H7 (cell line): ENCODE data around the gene PPL. TPM values are rescaled to one million over a fixed set of nuclear protein-coding genes. Genes with fewer than 3 reads are reported as not detected.
A peak's percentile ranks its signal among the peaks of the same experiment; 100 is the strongest.
"Not testable (repeated sequence)": the region's sequence is repeated elsewhere in the genome, so short reads cannot be mapped to it uniquely, and the experiment has no call there.

ENCODE experiments used
- DNase-seq: peaks from one replicate; pipeline ENCODE4 v3.0.0; 2012
- H3K27me3 ChIP-seq: 2 replicates; pipeline ENCODE4 v1.6.0; 2011; ENCODE audit warnings: mild to moderate bottlenecking, low read length; ENCODE audit not compliant: control insufficient read depth, insufficient read depth
- H3K36me3 ChIP-seq: replicated peaks from 2 replicates; pipeline ENCODE4 v1.5.1; 2011; ENCODE audit warnings: low read length; ENCODE audit not compliant: control insufficient read depth, insufficient read depth
- H3K4me3 ChIP-seq: 2 replicates; pipeline ENCODE4 v1.5.1; 2011; ENCODE audit warnings: low read depth, mild to moderate bottlenecking, control low read depth, low read length, moderate library complexity; ENCODE audit not compliant: insufficient read depth
- total RNA-seq: library from RNA; depleted of rRNA; stranded (reverse); fragments of >200 nt; shearing (Covaris generic); gene quantifications from 2 replicates; pipeline ENCODE4 v1.2.3, GENCODE V29; 2014

Gene PPL
- total RNA-seq, 1 experiment from 2014 or later, result 10.2 TPM

GRCh38 chr16:4945560-4946502 is 8.9 kb upstream of the PPL start:
- DNase-seq, result no peak
- Histone ChIP-seq H3K4me3 (no peak overlapping the region), H3K27me3 (no peaks in the 10 kb centered on the region), H3K36me3 (no peaks in the 10 kb centered on the region)

- no peak overlapping the region for H3K4me3 ChIP-seq
- DNase-seq, result peak; percentile 90
- H3K27me3 ChIP-seq, result no peaks in the 10 kb centered on the region
- no peaks in the 10 kb centered on the region for H3K36me3 ChIP-seq
Measured at GRCh38 chr16:4944333-4945281, 7.7 kb upstream of the PPL start.

- DNase-seq, result no peak
- H3K27me3 ChIP-seq, result peaks cover 2% of the 10 kb centered on the region; the same call in 1 of the 2 replicates
- no peaks in the 10 kb centered on the region for H3K36me3 ChIP-seq
- H3K4me3 ChIP-seq, result no peak overlapping the region
Measured at GRCh38 chr16:4942481-4942880, 5.5 kb upstream of the PPL start.

GRCh38 chr16:4940719-4941118 is 3.8 kb upstream of the PPL start:
- peak; percentile 55 for DNase-seq
- no peak overlapping the region for H3K4me3 ChIP-seq
- H3K27me3 ChIP-seq, result peaks cover 2% of the 10 kb centered on the region
- H3K36me3 ChIP-seq, result no peaks in the 10 kb centered on the region

- no peak for DNase-seq
- Histone ChIP-seq H3K36me3 (no peaks in the 10 kb centered on the region), H3K4me3 (no peak overlapping the region)
Measured at GRCh38 chr16:4938683-4939030, 1.7 kb upstream of the PPL start.

GRCh38 chr16:4937782-4938682 is 1.1 kb upstream of the PPL start:
- peaks cover 3% of the 10 kb centered on the region for H3K27me3 ChIP-seq
- H3K36me3 ChIP-seq, result no peaks in the 10 kb centered on the region
- DNase-seq, result no peak
- peak overlapping the region; percentile 36; the same call in 1 of the 2 replicates for H3K4me3 ChIP-seq

More at GRCh38 chr16:4938683-4939030, 1.7 kb upstream of the PPL start:
- peaks cover 3% of the 10 kb centered on the region for H3K27me3 ChIP-seq

GRCh38 chr16:4936181-4936990 is 562 bp downstream of the PPL start:
- peak; percentile 87 for DNase-seq
- Histone ChIP-seq H3K27me3 (peaks cover 3% of the 10 kb centered on the region), H3K4me3 (peak overlapping the region; percentile 86), H3K36me3 (no peaks in the 10 kb centered on the region)

- no peak for DNase-seq
- Histone ChIP-seq H3K4me3 (peak overlapping the region; percentile 86; the same call in 1 of the 2 replicates), H3K36me3 (no peaks in the 10 kb centered on the region), H3K27me3 (peaks cover 3% of the 10 kb centered on the region)
Measured at GRCh38 chr16:4935241-4935855, 1.6 kb downstream of the PPL start.

- DNase-seq, result no peak
Measured at GRCh38 chr16:4934591-4934990, 2.4 kb downstream of the PPL start.

GRCh38 chr16:4933871-4934395 is 3.0 kb downstream of the PPL start:
- DNase-seq, result no peak
- no peak overlapping the region for H3K4me3 ChIP-seq
- H3K27me3 ChIP-seq, result peaks cover 3% of the 10 kb centered on the region
- no peaks in the 10 kb centered on the region for H3K36me3 ChIP-seq

More at GRCh38 chr16:4934591-4934990, 2.4 kb downstream of the PPL start:
- no peaks in the 10 kb centered on the region for H3K36me3 ChIP-seq
- no peak overlapping the region for H3K4me3 ChIP-seq
- peaks cover 3% of the 10 kb centered on the region for H3K27me3 ChIP-seq

- DNase-seq, result no peak
- Histone ChIP-seq H3K36me3 (no peaks in the 10 kb centered on the region), H3K4me3 (no peak overlapping the region), H3K27me3 (peaks cover 3% of the 10 kb centered on the region)
Measured at GRCh38 chr16:4933433-4933832, 3.5 kb downstream of the PPL start.

- no peak for DNase-seq
- Histone ChIP-seq H3K4me3 (no peak overlapping the region), H3K27me3 (peaks cover 1% of the 10 kb centered on the region; the same call in 1 of the 2 replicates), H3K36me3 (no peaks in the 10 kb centered on the region)
Measured at GRCh38 chr16:4931381-4931780, 5.6 kb downstream of the PPL start.

GRCh38 chr16:4929619-4930018 is 7.3 kb downstream of the PPL start:
- not testable (repeated sequence) for H3K4me3 ChIP-seq, H3K36me3 ChIP-seq, DNase-seq, H3K27me3 ChIP-seq
